Measurements from ENCODE around the gene HIGD2A.
"Not testable (repeated sequence)": the region's sequence is repeated elsewhere in the genome, so short reads cannot be mapped to it uniquely, and the experiment has no call there.

HIGD2A gene

DNA sequence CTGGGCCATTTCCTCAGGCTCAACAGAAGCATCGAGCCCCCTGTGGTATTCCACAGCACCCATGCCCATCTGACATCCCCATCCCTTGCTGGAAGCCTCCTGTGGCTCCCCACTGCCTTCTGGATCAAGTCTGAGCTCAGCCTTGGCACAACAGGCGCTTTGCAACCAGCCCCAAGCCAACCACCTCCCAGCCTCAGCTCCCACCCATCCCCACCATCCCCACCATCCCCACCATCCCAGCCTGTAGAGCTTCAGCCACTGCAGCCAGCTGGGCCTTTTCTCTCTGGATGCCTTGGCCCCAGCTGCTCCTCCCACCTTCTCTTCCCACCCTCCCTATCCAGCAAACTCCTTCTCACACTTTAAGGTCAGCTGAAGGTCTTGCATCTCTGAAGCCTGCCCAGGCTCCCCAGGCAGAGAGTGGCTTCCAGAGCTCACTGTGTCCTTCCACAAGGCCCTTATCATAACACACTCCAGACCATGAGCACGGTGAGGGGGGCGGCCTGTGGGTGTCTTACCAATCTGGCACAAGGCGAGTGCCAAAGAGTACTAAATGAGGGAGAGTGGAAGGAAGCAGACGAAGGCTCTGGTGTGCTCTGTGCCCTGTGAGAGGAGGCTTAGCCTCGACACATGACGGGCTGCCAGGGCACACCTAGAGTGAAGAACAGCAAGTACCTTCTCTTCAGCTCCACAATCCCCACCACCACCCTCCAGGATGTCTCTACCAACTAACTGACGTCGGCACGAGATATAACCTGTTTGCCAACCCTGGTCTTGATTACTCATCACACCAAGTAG is 6.5 kb downstream of the HIGD2A start:
- DNase-seq (ENCODE audit: low spot score), result no peak

DNA sequence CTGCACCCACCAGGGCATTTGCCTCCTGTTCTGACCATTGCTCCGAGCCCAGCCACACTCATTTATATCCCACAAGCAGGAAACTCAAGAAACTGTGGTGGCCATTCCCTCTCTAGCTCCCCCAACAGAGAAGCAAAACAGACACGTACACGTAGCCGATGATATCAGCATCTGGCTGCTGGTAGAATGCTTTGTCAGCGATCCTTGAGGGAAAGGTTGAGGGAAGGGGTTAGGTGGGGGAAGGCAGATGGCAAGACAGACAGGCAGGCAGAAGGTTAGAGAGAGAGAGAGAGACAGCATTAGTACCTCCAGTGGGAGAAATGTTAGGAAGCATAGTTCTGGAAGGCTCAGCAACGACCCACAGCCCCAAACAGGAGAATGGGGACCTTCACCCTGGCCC is 7.8 kb downstream of the HIGD2A start:
- DNase-seq (ENCODE audit: low spot score), result no peak

DNA sequence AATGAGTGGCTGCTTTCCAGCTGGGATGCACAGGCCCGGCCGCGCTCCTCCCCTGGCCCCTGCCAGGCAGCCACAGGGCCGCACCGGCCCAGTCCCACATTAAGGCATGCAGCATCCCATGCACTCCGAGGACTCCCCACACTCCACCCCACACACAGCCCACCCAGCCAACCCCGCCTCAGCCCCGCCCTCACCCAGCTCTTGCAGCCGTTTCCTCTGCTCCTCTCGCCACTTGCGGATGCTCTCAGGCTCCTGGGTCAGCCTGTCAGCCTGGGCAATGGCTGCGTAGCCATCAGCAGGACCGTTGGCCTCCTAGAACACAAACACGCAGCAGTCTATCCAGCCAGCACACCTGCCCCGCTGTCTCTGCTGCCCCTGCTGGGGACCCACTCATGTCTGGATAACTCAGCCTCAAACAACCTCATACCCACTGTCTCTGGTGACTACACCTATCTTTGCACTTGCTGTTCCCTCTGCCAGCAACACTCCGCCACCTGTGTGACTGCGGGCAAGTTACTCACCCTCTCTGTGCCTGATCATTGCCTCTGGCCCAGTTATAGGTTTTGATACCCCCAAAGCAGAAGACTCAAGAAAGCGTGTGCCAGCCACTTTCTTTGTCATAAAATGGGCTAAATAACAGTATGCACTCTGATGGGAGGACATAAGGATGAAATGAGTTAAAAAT is 9.3 kb downstream of the HIGD2A start:
- no peak for DNase-seq (ENCODE audit: low spot score)

DNA sequence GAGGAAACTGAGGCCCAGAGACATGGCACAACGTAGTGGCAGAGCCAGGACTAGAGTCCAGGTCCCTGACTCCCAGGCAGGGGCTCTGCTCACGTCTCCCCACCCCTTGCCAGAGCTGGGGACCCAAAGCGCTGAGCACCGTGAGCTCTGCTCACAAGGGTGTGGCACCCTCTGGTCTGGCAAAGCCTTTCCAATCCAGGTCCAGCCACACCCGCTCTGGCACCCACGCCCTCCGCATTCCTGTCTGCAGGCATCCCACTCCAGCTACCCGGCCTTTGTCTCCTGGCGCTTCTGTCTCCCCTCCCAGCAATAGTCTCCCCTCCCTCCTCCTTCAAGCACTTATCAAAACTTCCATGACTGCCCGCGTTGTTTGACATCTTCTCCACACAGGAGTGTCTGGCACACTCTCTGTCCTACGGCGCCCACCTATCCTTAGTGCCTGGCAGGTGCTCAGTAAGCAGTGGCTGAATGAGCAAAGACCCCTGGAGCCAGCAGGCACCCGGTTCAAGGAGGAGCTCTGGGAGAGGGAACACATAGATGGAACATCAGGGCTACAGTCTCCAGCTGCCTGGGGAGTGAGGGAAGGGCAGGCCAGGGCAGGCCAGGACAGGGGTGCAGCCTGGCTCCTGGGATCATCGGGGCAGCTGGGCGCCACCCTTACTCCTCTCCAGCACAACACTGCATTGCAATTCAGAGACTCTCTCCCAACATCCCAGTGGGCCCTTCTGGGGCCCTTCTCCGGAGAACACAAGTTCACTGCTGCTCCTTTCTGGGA is 12.0 kb downstream of the HIGD2A start:
- no peak for DNase-seq (ENCODE audit: low spot score)

DNA sequence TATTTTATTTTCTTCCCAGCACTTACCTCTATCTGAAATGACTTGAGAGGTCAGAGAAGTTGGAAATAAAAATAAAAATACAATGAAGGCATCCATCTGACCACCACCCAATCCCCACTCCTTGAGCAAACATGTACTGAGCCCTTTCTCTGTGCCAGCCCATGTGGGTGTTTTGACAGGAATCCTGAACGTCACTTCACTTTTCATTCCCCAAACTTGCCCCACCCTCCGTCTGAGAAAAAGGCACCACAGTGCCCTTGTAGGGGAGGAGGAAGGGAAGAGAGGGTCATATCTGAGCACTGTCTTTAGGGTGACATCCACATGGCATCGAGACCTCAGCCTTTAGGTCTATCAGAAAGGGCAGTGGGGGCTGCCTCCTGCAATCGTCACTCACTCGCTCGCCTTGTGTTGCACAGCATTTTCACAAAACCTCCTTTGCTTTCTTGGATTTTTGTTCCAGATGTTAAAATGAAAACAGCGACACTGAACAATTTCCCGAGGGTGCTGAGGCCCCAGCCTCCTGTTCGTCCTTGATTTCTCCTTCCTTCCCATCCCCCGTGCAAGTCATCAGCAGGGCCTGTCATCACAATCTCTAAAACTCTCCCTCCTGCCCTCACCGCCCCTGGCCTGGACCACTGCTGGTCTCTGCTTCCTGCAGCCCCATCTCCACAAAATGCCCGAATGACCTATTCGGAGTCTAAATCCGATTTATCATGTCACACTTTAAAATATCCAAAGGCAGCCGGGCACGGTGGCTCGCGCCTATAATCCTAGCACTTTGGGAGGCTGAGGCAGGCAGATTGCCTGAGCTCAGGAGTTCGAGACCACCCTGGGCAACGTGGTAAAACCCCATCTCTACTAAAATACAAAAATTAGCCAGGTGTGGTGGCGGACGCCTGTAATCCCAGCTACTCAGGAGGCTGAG is 13.0 kb downstream of the HIGD2A start:
- DNase-seq (ENCODE audit: low spot score), result no peak

DNA sequence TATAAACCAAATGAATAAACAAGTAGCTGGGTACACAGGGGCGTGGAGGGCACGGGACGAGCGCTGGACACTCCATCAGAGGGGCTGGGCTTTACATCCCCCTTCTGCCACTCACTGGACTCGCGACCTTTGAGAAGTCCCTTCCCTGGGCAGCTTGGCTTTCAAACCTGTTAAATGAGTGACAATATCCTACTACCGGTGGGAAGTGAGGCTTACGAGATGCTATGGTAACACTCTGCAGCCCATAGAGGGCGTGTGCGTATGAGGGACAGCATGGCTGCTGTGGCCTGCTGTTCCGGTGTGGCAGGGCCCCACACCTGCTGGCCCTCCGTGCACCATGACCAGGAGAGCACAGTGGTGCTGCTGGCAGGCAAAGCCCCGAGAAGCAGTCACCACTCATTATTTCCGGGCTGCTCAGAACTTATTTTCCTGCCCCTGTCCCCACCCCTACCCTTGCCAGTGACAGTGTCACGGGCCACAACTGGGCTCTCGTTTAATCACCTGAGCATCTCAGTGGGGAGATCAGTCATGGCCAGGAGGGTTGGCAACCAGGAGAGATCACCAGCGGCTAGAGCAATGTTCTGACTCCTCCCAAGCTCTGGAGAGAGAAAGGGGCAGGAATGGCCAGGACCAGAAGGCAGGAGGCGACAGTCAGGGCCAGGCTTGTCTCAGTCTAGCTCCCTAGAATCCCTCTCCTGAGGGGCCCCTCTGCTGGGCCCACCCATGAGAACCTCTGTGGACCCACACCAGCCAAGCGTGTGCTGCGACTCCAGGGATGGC is 17.3 kb downstream of the HIGD2A start:
- no peak for DNase-seq (ENCODE audit: low spot score)

DNA sequence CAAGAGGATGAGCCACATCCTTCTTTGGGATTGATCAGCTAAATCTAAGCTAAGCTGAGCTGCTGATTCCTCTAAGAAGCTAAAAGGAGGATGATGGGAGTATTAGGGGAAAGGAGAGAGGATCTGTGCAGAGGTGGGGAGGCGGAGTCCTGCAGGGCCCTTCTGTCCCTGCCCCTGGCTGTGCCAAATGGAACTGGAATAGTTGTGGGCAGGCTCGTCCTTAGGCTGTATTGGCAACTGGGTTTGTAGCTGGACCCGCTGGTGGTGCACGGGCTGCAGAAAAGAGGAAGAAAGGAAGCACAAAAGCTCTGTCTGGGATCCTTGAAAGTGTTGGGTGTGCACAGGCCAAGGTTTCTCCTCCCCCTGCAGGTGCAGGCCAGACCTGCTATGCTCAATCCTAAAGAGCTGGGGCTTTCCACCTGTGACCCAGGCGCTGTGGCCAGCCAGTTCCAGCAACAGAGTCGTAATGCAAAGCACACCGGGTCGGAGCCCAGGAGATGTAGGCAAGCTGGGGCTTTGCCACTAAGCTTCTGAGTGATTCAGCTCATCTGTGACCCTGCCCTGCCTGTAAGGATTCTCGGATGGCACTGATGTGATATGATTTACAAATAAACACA is 18.0 kb downstream of the HIGD2A start:
- no peak for DNase-seq (ENCODE audit: low spot score)

DNA sequence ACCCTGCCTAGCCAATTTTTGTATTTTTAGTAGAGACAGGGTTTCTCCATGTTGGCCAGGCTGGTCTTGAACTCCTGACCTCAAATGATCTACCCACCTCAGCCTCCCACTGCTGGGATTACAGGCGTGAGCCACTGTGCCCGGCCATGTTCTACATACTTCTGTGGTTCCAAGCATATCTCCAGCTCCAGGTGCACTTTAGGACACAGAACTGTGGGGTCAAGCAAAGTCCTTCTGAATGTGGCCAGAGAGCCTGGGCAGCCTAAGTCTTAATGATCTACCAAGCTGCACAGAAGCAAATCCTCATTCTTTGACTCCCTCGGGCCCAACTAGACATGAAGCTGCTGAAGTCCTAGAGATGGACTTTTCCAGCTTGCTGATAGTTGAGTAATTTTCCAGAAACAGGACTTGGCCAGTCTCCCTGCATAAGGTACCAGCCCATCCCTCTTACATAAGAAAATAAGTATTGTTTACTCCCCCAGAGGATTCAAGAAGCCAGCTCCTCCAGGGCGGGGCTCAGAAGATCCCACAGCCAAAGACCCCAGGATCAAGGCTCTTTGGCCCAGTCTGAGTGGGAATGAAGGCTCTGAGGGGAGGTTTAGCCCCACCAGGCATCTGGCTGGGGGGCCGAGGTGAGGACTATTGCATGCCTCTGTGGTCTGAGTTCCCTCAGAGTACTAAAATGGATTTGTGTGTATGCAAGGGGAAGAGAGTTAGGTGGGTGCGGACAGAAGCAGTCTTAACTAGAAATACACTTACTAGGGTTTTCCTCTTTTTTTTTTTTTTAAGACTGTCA is 19.1 kb downstream of the HIGD2A start:
- no peak for DNase-seq (ENCODE audit: low spot score)

DNA sequence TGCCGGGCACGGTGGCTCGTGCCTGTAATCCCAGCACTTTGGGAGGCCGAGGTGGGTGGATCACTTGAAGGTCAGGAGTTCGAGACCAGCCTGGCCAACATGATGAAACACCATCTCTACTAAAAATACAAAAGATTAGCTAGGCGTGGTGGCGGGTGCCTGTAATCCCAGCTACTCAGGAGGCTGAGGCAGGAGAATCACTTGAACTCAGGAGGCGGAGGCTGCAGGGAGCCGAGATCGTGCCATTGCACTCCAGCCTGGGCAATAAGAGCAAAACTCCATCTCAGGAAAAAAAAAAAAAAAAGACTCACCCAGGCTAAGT is 19.7 kb downstream of the HIGD2A start:
- not testable (repeated sequence) for DNase-seq (ENCODE audit: low spot score)

DNA sequence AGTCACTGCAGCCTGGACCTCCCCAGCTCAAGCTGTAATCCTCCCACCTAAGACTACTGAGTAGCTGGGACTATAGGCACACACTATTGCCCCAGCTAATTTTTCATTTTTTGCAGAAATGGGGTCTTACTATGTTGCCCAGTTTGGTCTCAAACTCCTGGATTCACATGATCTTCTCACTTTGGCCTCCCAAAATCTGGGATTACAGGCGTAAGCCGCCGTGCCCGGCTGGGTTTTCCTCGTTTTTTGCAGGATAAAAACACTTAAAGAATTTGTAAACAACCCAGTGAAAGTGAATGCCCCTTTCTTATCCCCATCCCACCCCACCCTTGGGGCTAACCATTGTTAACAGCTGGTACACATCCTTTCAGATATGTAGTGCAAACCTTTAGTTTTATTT is 20.0 kb downstream of the HIGD2A start:
- no peak for DNase-seq (ENCODE audit: low spot score)

DNA sequence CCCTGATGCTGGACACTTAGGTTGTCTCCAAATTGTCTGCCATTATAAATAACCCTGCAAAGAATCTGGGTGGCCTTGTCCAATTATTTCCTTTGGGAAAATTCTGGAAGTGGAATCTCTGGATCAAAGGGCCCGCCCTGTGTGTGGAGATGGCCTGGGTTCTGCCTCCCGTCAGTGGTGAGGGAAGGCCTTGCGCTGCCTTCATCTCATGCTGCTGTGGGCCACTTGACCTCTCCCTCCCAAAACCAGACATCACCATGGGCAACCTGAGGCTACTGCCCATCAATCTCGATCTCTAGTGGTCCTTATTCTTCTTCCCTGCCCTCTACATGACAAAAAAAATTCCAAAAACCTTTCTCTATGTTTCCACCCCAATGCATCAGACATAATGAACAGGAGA is 21.2 kb downstream of the HIGD2A start:
- DNase-seq (ENCODE audit: low spot score), result no peak

DNA sequence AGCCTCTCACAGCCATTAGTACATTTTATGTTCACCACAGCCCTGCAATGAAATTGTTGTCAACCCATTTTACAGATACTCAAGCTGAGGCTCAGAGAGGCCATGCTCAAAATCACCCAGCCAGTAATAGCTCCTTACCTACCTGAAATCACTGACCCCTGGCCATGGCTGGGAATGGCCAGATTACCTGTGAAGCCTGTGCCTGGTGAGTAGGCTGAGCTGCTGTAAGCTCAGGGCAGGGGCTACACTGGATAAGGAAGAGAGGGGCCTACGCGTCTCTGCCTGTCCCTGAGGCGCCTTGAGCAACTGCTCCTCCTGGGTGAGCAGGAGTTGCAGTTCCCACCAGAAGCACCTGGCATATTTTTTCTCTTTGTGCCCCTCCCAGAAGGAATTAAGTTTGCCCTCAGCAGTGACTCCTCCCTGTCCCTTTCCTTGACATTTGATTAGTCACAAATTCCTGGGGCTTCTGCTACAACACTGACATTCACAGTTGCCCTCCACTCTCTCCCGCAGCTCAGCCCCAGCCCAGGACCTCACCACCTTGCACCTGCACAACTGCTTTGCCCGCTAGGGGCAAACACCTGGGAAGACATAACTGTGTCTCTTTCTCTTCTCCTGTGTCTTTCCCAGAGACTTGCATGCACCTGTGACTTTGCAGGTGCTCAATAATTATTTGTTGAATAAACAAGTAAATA is 22.1 kb downstream of the HIGD2A start:
- peak; percentile 58 for DNase-seq (ENCODE audit: low spot score)

DNA sequence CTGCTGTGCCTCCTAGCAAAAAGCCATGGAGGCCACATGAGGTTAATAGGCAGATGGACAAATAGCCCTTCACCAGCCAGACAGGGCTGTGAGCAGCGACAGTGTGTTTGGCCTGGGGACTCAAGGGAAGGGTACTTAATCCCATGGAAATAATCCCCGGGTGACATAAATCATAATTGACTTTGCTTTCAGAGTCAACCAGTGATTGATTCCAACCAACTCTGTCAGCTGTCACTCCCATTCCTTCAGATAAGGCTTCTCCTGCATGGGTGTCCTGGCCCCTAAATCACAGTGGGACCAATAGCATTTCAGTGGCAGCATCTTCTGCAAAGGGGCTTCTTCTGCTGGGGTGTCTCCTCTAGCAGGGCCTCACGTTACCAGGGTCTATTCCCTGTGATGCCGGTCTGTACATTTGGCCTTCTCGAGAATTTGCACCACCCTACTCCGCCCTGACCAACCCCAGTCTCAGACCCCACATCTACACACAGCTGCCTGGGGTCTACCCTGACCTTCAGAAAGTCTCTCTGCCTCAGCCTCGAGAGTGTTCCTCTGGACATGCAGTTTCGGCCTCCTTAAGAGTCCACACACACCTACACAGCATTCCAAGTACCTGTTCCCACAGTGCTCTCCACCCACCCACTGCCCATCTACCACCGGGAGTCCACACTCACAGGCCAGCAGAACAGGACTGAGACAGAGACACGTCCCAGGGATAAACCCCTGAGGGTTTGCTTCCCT is 24.1 kb downstream of the HIGD2A start:
- no peak for DNase-seq (ENCODE audit: low spot score)

DNA sequence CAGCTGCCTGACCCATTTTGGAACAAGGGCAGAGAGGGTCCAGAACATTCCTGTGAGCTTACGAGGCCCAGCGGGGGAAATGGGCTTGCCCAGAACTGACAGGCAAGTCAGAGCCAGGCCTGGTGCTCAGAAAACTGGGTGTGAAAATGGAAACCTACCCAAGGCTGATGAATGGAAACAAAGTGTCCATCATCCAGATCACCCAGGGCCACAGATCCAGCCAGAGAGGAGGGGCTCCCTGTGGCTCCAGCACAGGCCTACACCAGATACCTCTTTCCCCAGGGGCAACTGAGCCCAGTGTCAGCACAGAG is 24.7 kb downstream of the HIGD2A start:
- DNase-seq (ENCODE audit: low spot score), result no peak

DNA sequence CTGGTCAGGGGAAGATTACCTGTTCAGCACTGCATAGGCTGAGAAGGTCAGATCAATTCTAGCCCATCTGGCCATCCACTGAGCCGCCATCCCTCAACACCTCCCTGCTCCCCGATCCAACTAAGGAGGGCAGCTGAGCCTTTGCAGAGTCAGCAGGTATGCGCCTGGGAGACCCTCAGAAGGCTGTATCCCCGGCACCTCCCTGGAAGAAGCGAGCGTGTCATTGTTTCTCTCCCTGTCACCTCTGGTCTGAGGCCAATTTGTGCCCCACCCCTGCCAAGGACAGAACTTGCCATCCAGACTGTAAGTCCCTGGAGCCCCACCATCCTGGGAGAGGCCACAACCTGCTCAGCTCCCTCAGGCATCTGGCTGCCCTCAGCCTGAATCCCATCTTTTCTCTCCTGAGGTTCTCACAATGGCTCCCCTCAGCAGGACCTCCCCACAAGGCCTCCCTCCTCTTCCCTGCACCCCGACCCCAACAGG is 25.2 kb downstream of the HIGD2A start:
- no peak for DNase-seq (ENCODE audit: low spot score)

DNA sequence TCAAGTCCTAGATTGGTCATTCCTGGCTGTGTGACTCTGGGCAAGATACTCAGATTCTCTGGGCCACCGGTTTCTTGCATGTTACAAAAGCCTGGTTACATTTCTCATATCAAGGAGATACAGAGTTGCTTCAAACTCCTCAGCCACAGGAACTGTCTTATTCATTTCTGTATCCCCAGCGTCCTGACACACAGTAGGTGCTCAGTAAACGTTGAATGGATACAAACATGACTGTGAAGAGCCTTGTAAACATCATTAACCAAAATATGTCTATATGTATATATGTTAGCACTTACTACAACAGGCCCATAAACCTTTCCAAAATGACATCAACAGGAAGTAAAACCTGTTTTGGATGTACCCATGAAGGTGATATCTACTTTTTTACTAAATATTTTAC is 26.2 kb downstream of the HIGD2A start:
- DNase-seq (ENCODE audit: low spot score), result no peak

DNA sequence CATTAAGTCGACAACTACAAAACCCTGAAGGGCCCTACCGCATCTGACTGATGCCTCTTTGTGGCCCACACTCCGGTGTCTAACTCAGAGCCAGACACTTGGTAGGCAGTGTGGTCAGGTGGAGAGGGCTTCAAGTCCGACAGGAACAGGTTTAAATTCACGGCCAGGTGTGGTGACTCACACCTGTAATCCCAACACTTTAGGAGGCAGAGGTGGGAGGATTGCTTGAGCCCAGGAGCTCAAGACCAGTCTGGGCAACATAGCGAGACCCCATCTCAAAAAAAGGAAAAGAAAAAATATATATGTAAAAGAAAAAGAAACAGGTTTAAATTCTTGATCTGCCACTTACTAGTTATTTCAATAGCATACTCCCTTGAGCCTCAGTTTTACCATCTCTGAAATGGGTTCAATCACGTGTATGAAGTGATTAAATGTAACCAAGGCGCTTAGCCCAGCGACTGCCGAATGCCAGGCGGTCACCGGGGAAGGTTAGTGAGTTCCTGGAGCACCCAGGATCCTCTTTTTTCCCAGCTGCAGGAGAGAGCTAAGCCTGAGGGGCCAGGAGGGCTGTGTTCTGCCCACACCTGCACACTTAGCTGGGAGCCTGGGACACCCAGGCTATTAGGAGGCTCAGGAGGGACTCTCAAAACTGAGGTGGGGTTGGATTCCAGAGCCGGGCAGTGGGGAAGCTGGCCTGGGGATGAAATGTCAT is 26.8 kb downstream of the HIGD2A start:
- peak; percentile 27 for DNase-seq (ENCODE audit: low spot score)
